ENCODE results near the gene SCEL.
A peak's percentile ranks its signal among the peaks of the same experiment; 100 is the strongest.

SCEL gene

DNA sequence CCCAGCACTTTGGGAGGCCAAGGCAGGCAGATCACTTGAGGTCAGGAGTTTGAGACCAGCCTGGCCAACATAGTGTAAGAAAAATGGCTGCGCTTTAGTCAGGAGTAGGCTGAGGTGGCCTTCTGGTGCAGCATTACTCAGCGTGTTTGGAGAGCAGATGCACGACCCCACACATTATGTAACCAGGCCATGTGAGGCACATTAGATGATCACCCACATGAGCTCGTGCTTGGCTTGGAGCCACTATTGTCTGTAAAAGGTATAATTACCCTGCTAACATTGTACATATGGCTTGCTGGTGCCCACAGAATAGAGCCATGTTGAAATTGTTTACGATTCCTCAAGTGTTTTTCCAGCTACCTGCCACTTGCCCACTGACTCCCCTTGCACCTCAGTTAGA, 24.0 kb upstream of the SCEL start (continued):
- TF ChIP-seq ELK4 (IDR thresholded peaks at IDR 0.05; ENCODE audit: borderline replicate concordance, low read depth, low read length), result no peak
- TF ChIP-seq ZNF701 (tag by site-specific recombination; IDR thresholded peaks at IDR 0.05), result no peak
- TF ChIP-seq SCRT1 (tag by site-specific recombination; IDR thresholded peaks at IDR 0.05; ENCODE audit: borderline replicate concordance), result no peak
- no peak for TF ChIP-seq ZNF175 (tag by site-specific recombination; IDR thresholded peaks at IDR 0.05)
- no peak for TF ChIP-seq ZNF211 (tag by site-specific recombination; IDR thresholded peaks at IDR 0.05; ENCODE audit: low read depth)
- TF ChIP-seq ZNF621 (tag by site-specific recombination; IDR thresholded peaks at IDR 0.05), result no peak
- no peak for TF ChIP-seq ZFP69B (tag by site-specific recombination; IDR thresholded peaks at IDR 0.05)
- TF ChIP-seq ZBTB17 (tag by site-specific recombination; IDR thresholded peaks at IDR 0.05), result peak; percentile 52; the same call in 1 of the 2 replicates
- TF ChIP-seq KLF1 (tag by site-specific recombination; IDR thresholded peaks at IDR 0.05), result no peak
- no peak for TF ChIP-seq ZNF266 (tag by site-specific recombination; IDR thresholded peaks at IDR 0.05; ENCODE audit: low read depth)
- TF ChIP-seq, protein P1, sequence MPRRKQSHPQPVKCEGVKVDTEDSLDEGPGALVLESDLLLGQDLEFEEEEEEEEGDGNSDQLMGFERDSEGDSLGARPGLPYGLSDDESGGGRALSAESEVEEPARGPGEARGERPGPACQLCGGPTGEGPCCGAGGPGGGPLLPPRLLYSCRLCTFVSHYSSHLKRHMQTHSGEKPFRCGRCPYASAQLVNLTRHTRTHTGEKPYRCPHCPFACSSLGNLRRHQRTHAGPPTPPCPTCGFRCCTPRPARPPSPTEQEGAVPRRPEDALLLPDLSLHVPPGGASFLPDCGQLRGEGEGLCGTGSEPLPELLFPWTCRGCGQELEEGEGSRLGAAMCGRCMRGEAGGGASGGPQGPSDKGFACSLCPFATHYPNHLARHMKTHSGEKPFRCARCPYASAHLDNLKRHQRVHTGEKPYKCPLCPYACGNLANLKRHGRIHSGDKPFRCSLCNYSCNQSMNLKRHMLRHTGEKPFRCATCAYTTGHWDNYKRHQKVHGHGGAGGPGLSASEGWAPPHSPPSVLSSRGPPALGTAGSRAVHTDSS (tag by site-specific recombination; IDR thresholded peaks at IDR 0.05), result no peak
- no peak for TF ChIP-seq ZNF416 (tag by site-specific recombination; IDR thresholded peaks at IDR 0.05)
- TF ChIP-seq ZNF692 (tag by site-specific recombination; IDR thresholded peaks at IDR 0.05), result no peak
- no peak for TF ChIP-seq ZNF510 (tag by site-specific recombination; IDR thresholded peaks at IDR 0.05; ENCODE audit: insufficient replicate concordance)
- no peak for TF ChIP-seq ZBTB1 (tag by site-specific recombination; IDR thresholded peaks at IDR 0.05)
- TF ChIP-seq SETDB1 (IDR thresholded peaks at IDR 0.05; ENCODE audit: insufficient read length, low read length), result no peak
- no peak; the same call in 1 of the 2 replicates for TF ChIP-seq ZNF335 (tag by site-specific recombination; conservative IDR thresholded peaks at IDR 0.05)
- TF ChIP-seq, protein P2, sequence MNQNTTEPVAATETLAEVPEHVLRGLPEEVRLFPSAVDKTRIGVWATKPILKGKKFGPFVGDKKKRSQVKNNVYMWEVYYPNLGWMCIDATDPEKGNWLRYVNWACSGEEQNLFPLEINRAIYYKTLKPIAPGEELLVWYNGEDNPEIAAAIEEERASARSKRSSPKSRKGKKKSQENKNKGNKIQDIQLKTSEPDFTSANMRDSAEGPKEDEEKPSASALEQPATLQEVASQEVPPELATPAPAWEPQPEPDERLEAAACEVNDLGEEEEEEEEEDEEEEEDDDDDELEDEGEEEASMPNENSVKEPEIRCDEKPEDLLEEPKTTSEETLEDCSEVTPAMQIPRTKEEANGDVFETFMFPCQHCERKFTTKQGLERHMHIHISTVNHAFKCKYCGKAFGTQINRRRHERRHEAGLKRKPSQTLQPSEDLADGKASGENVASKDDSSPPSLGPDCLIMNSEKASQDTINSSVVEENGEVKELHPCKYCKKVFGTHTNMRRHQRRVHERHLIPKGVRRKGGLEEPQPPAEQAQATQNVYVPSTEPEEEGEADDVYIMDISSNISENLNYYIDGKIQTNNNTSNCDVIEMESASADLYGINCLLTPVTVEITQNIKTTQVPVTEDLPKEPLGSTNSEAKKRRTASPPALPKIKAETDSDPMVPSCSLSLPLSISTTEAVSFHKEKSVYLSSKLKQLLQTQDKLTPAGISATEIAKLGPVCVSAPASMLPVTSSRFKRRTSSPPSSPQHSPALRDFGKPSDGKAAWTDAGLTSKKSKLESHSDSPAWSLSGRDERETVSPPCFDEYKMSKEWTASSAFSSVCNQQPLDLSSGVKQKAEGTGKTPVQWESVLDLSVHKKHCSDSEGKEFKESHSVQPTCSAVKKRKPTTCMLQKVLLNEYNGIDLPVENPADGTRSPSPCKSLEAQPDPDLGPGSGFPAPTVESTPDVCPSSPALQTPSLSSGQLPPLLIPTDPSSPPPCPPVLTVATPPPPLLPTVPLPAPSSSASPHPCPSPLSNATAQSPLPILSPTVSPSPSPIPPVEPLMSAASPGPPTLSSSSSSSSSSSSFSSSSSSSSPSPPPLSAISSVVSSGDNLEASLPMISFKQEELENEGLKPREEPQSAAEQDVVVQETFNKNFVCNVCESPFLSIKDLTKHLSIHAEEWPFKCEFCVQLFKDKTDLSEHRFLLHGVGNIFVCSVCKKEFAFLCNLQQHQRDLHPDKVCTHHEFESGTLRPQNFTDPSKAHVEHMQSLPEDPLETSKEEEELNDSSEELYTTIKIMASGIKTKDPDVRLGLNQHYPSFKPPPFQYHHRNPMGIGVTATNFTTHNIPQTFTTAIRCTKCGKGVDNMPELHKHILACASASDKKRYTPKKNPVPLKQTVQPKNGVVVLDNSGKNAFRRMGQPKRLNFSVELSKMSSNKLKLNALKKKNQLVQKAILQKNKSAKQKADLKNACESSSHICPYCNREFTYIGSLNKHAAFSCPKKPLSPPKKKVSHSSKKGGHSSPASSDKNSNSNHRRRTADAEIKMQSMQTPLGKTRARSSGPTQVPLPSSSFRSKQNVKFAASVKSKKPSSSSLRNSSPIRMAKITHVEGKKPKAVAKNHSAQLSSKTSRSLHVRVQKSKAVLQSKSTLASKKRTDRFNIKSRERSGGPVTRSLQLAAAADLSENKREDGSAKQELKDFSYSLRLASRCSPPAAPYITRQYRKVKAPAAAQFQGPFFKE (tag by site-specific recombination; IDR thresholded peaks at IDR 0.05; ENCODE audit: borderline replicate concordance), result no peak
- TF ChIP-seq ZNF221 (tag by site-specific recombination; IDR thresholded peaks at IDR 0.05; ENCODE audit: borderline replicate concordance), result no peak
- TF ChIP-seq ZNF561 (tag by site-specific recombination; IDR thresholded peaks at IDR 0.05; ENCODE audit: borderline replicate concordance), result no peak
- no peak for TF ChIP-seq ZNF169 (tag by site-specific recombination; IDR thresholded peaks at IDR 0.05)
- TF ChIP-seq ZNF140 (tag by site-specific recombination; IDR thresholded peaks at IDR 0.05), result no peak
- TF ChIP-seq ZNF558 (tag by site-specific recombination; IDR thresholded peaks at IDR 0.05), result no peak
- no peak for TF ChIP-seq ZNF792 (tag by site-specific recombination; IDR thresholded peaks at IDR 0.05)
- no peak for TF ChIP-seq SP3 (tag by site-specific recombination; IDR thresholded peaks at IDR 0.05)
- no peak for TF ChIP-seq ZSCAN23 (tag by site-specific recombination; IDR thresholded peaks at IDR 0.05)
- TF ChIP-seq BCL11A (tag by site-specific recombination; IDR thresholded peaks at IDR 0.05; ENCODE audit: low read depth), result no peak
- TF ChIP-seq CTCF (tag by site-specific recombination; IDR thresholded peaks at IDR 0.05), result no peak
